Measurements from ENCODE around the gene TMF1. TPM values are rescaled to one million over a fixed set of nuclear protein-coding genes. Genes with fewer than 3 reads are reported as not detected.

TMF1 gene
- total RNA-seq, 1 donor from 2014 or later, result 34.6 TPM

DNA sequence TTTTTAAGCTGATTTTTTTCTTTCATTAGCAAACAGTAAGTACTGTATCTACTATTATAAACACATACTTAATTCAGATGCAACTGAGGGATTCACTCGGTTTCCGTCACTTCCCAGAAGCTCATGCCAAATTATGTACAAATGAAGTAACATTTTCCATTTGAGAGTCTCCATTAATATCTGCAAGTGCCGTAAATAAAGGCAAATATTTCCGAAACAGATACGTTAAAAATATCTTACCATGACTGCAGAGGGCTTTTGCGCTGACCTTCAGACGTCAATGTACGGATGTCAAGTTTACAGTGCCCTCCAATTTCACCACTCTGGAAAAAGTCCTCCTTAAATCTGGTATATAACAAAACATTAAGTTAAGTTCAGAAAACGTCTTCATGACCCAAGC lies 48.0 kb downstream of the TMF1 start:
- no peaks in the 10 kb centered on the region for H3K27me3 Mint-ChIP-seq
- H3K4me3 Mint-ChIP-seq, result no peak overlapping the region
- no peak for DNase-seq (ENCODE audit: extremely low spot score, unreplicated experiment)
- TF ChIP-seq, protein P1, sequence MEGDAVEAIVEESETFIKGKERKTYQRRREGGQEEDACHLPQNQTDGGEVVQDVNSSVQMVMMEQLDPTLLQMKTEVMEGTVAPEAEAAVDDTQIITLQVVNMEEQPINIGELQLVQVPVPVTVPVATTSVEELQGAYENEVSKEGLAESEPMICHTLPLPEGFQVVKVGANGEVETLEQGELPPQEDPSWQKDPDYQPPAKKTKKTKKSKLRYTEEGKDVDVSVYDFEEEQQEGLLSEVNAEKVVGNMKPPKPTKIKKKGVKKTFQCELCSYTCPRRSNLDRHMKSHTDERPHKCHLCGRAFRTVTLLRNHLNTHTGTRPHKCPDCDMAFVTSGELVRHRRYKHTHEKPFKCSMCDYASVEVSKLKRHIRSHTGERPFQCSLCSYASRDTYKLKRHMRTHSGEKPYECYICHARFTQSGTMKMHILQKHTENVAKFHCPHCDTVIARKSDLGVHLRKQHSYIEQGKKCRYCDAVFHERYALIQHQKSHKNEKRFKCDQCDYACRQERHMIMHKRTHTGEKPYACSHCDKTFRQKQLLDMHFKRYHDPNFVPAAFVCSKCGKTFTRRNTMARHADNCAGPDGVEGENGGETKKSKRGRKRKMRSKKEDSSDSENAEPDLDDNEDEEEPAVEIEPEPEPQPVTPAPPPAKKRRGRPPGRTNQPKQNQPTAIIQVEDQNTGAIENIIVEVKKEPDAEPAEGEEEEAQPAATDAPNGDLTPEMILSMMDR (conservative IDR thresholded peaks at IDR 0.05), result no peak
- no peak overlapping the region for H3K27ac Mint-ChIP-seq
- H3K9me3 Mint-ChIP-seq, result no peaks in the 10 kb centered on the region
- H3K4me1 Mint-ChIP-seq (ENCODE audit: unreplicated experiment), result no peaks in the 10 kb centered on the region
- H3K36me3 Mint-ChIP-seq, result peaks cover 18% of the 10 kb centered on the region

DNA sequence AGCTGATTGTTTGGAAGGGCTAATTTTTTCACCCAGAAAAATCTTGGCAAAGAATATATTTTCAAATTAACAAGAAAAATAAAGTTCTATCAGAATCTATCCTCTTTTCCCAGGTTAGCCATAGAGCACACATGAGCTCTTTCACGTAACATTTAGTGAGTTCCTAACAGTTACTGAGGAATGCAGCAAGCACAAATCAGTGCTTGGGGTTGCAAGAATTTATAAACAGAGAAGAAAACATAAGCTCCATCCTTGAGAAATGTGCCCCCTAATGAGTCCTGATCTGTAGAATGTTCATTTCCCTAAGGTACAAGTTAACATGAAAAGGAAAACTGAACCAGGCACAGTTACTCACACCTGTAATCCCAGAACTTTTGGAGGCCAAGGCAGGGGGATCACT lies 52.5 kb downstream of the TMF1 start:
- TF ChIP-seq, protein P1 (conservative IDR thresholded peaks at IDR 0.05), result no peak
- Mint-ChIP-seq H3K4me1 (ENCODE audit: unreplicated experiment) (no peaks in the 10 kb centered on the region), H3K36me3 (peaks cover 13% of the 10 kb centered on the region), H3K9me3 (no peaks in the 10 kb centered on the region), H3K4me3 (no peak overlapping the region), H3K27me3 (no peaks in the 10 kb centered on the region), H3K27ac (no peak overlapping the region)
- no peak for DNase-seq (ENCODE audit: extremely low spot score, unreplicated experiment)

DNA sequence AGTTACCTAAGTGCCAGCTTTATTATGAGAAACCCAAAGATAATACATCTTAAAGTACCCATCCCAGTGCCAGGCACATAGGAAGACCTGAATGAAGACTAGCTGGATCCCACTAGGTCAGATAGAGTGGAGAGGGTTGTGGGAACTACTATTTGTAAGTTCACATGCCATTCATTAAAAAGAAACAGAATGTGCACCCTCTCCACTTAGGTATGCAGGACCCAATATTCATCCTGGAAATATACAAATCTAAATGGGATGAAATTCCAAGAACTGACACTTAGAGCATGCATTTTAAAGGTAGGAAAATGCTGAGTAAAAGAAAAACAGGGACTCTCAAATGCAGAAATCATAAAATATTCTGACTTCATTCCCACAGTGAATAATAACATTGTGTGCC lies 53.0 kb downstream of the TMF1 start:
- no peak for DNase-seq (ENCODE audit: extremely low spot score, unreplicated experiment)
- Mint-ChIP-seq H3K27me3 (no peaks in the 10 kb centered on the region), H3K4me1 (ENCODE audit: unreplicated experiment) (no peaks in the 10 kb centered on the region), H3K9me3 (no peaks in the 10 kb centered on the region), H3K36me3 (peaks cover 13% of the 10 kb centered on the region), H3K27ac (no peak overlapping the region), H3K4me3 (no peak overlapping the region)
- TF ChIP-seq, protein P1 (conservative IDR thresholded peaks at IDR 0.05), result no peak

DNA sequence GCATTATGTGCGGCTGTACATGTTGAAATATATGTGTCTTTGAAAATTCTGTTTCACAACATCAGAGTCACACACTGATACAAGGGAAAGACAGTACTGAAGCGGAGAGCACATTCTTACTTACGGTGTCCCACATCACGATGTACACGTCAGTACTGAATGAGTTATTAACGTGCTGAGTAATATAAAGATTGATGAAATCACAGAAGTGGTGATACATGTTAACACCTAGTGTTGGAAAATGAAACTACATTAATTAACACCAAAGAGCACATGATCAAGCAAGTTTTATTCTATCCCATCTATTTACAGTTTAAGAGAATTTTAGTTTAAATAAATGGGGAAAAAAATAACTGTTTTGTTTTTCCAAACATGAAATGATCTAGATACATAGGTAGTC lies 54.2 kb downstream of the TMF1 start:
- DNase-seq (ENCODE audit: extremely low spot score, unreplicated experiment), result no peak
- Mint-ChIP-seq H3K4me3 (no peak overlapping the region), H3K27ac (no peak overlapping the region), H3K9me3 (no peaks in the 10 kb centered on the region), H3K36me3 (peaks cover 13% of the 10 kb centered on the region), H3K27me3 (no peaks in the 10 kb centered on the region), H3K4me1 (ENCODE audit: unreplicated experiment) (no peaks in the 10 kb centered on the region)
- TF ChIP-seq, protein P1 (conservative IDR thresholded peaks at IDR 0.05), result peak; percentile 53

DNA sequence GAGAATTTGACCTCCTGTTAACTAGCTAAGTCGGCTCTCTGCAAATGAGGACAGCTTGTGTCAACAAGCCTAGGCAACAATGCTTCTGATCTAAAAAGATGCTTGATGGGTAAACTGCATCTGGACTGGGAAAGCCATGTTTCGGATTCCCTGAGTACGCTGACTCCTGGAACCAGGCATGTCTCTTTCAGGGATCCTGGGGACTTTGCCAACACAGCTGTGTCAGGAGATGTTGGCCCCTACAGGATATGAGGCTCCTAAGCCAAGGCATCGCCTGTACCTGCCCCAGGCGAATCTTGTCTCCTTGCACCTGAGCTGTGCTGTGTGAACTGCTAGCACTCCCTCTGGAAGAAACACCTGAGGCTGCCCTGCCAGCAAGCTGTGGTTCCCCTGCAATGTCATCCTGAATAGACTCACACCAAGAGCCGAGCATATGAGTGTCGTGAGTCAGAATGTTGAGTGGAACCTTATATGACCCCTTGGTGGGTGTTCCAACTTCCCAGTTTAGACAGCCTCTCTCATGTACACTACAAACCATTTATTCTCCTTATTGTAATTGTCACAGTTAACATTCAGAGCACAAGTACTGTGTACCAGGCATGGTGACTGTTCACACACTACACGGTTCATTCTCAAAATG lies 55.7 kb downstream of the TMF1 start:
- Mint-ChIP-seq H3K27me3 (no peaks in the 10 kb centered on the region), H3K27ac (peak overlapping the region; percentile 62), H3K9me3 (no peaks in the 10 kb centered on the region), H3K36me3 (peaks cover 21% of the 10 kb centered on the region), H3K4me3 (no peak overlapping the region), H3K4me1 (ENCODE audit: unreplicated experiment) (no peaks in the 10 kb centered on the region)
- TF ChIP-seq, protein P1 (conservative IDR thresholded peaks at IDR 0.05), result no peak
- no peak for DNase-seq (ENCODE audit: extremely low spot score, unreplicated experiment)

DNA sequence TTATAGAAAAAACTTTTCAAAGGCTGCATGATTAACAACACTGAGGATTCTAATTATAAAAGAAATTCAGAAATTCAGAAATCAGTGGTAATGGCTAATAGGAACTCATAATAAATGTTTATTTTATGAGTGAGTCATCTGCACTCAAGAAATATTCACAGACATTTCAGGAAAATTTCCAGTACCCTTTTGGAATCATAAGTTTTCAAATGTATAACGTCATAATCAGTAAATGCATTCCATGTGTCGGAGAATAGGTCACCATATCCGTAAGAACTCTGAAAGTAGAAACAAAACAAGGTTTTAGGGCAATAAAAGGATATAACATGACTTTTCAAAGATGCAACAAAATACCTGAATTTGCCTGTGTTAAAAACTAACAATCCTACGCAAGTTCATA lies 63.4 kb downstream of the TMF1 start:
- DNase-seq (ENCODE audit: extremely low spot score, unreplicated experiment), result no peak
- H3K4me1 Mint-ChIP-seq (ENCODE audit: unreplicated experiment), result no peaks in the 10 kb centered on the region
- H3K36me3 Mint-ChIP-seq, result peaks cover 34% of the 10 kb centered on the region
- no peak overlapping the region for H3K4me3 Mint-ChIP-seq
- H3K9me3 Mint-ChIP-seq, result no peaks in the 10 kb centered on the region
- H3K27me3 Mint-ChIP-seq, result no peaks in the 10 kb centered on the region
- H3K27ac Mint-ChIP-seq, result no peak overlapping the region
- TF ChIP-seq, protein P1 (conservative IDR thresholded peaks at IDR 0.05), result no peak
